Body of pancreas (tissue), 4 donors: ENCODE measurements around the gene ERC2.

ENCODE experiments used
- POLR2A ChIP-seq, 3 donors: fragments of 450-650 bp; IDR thresholded peaks; one replicate each; pipeline ENCODE4 v1.6.1; 2016; ENCODE audit warnings: antibody characterized with exemption in 3 of 3, mild to moderate bottlenecking in 2 of 3
- TF ChIP-seq, protein P1 (sequence below), 7 experiments: fragments of 450-650 bp in 4 of 7; fragments of 200-600 bp in 3 of 7; sonication (generic) in 3 of 7; IDR thresholded peaks; one replicate each; pipeline ENCODE4 v1.5.1; 2016 to 2019; ENCODE audit warnings: antibody characterized with exemption in 7 of 7

- TF ChIP-seq, protein P1, sequence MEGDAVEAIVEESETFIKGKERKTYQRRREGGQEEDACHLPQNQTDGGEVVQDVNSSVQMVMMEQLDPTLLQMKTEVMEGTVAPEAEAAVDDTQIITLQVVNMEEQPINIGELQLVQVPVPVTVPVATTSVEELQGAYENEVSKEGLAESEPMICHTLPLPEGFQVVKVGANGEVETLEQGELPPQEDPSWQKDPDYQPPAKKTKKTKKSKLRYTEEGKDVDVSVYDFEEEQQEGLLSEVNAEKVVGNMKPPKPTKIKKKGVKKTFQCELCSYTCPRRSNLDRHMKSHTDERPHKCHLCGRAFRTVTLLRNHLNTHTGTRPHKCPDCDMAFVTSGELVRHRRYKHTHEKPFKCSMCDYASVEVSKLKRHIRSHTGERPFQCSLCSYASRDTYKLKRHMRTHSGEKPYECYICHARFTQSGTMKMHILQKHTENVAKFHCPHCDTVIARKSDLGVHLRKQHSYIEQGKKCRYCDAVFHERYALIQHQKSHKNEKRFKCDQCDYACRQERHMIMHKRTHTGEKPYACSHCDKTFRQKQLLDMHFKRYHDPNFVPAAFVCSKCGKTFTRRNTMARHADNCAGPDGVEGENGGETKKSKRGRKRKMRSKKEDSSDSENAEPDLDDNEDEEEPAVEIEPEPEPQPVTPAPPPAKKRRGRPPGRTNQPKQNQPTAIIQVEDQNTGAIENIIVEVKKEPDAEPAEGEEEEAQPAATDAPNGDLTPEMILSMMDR (IDR thresholded peaks at IDR 0.05), result no peak
- no peak for TF ChIP-seq POLR2A (IDR thresholded peaks at IDR 0.05)
Measured at GRCh38 chr3:55541456-55541855, 926.8 kb downstream of the ERC2 start.
